GM12878 (cell line): Measurements from ENCODE around the gene KCNJ14. TPM values are rescaled to one million over a fixed set of nuclear protein-coding genes. Genes with fewer than 3 reads are reported as not detected.

Experiments
- ATAC-seq: fragments of 200-7000 bp; cut with Tn5 transposase; 3 replicates; pipeline ENCODE4 v1.9.1; 2020; ENCODE audit warnings: mild to moderate bottlenecking, moderate library complexity
- BruUV-seq: library from RNA; stranded (reverse); fragments of 400-500 nt; replicated peaks from 2 replicates; lab custom pipeline; 2021; lab: Mats Ljungman, UMichigan
- CTCF ChIA-PET: fragments of 300-600 bp; sonication (Branson Sonifier 250); formaldehyde crosslinking; extraction: SDS; loops from one replicate; lab custom pipeline; 2021; ENCODE audit warnings: inconsistent platforms; lab: Yijun Ruan, JAX
- POLR2A ChIA-PET: fragments of 350-600 bp; formaldehyde crosslinking; extraction: SDS; loops from one replicate; lab custom pipeline; 2021; ENCODE audit warnings: inconsistent platforms; lab: Charles Lee
- RAD21 ChIA-PET: fragments of 300-600 bp; sonication (Branson Sonifier 250); formaldehyde crosslinking; loops from one replicate; lab custom pipeline; 2023; ENCODE audit warnings: antibody characterized with exemption; ENCODE audit not compliant: unreplicated experiment; lab: Charles Lee
- SMC1A ChIA-PET: fragments of 300-600 bp; sonication (Branson Sonifier 250); formaldehyde crosslinking; loops from one replicate; lab custom pipeline; 2023; ENCODE audit not compliant: unreplicated experiment, uncharacterized antibody; lab: Charles Lee
- DNase-seq: peaks from one replicate; pipeline ENCODE4 v3.0.0-alpha.2; 2011; ENCODE audit warnings: low read depth, low spot score
- FAIRE-seq: peaks from 3 replicates; lab custom pipeline; 2011; peaks lifted over from hg19 to GRCh38; lab: Jason Lieb, UNC
- H2AFZ ChIP-seq: 2 replicates; pipeline ENCODE4 v1.6.0; 2011; ENCODE audit warnings: low read depth, low read length, control low read depth; ENCODE audit not compliant: control insufficient read depth
- H3K27ac ChIP-seq: 2 replicates; pipeline ENCODE4 v1.5.1; 2011; ENCODE audit warnings: control low read depth; ENCODE audit not compliant: control insufficient read depth, insufficient read depth
- H3K27me3 ChIP-seq, 2 experiments: replicated peaks in 1 of 2; 2 replicates each; pipeline versions ENCODE4 v1.6.0 to v1.6.1; 2011; ENCODE audit warnings: low read length in 1 of 2; ENCODE audit not compliant: control insufficient read depth in 2 of 2, insufficient read depth in 2 of 2
- H3K36me3 ChIP-seq, 2 experiments: 2 replicates each; pipeline ENCODE4 v1.5.1; 2011; ENCODE audit warnings: low read length in 1 of 2; ENCODE audit not compliant: control insufficient read depth in 2 of 2, insufficient read depth in 2 of 2
- H3K4me1 ChIP-seq: 2 replicates; pipeline ENCODE4 v1.6.1; 2011; ENCODE audit warnings: mild to moderate bottlenecking, low read length, moderate library complexity, mixed read lengths; ENCODE audit not compliant: control insufficient read depth, insufficient read depth
- H3K4me2 ChIP-seq: 2 replicates; pipeline ENCODE4 v1.6.0; 2011; ENCODE audit warnings: control low read depth; ENCODE audit not compliant: control insufficient read depth, insufficient read depth
- H3K4me3 ChIP-seq: fragments of 200-600 bp; sonication (generic); 2 replicates; pipeline ENCODE4 v1.5.1; 2016
- H3K79me2 ChIP-seq: 2 replicates; pipeline ENCODE4 v1.6.0; 2011; ENCODE audit warnings: low read length; ENCODE audit not compliant: control insufficient read depth, insufficient read depth
- H3K9ac ChIP-seq: 2 replicates; pipeline ENCODE4 v1.8.0; 2011; ENCODE audit warnings: low read length, control low read depth, mixed read lengths; ENCODE audit not compliant: control insufficient read depth, insufficient read depth
- H3K9me3 ChIP-seq: replicated peaks from 3 replicates; pipeline ENCODE4 v1.5.1; 2011; ENCODE audit warnings: mild to moderate bottlenecking, low read length; ENCODE audit not compliant: control insufficient read depth, insufficient read depth
- H4K20me1 ChIP-seq: 2 replicates; pipeline ENCODE4 v1.6.0; 2011; ENCODE audit not compliant: control insufficient read depth, insufficient read depth
- BACH1 ChIP-seq: fragments of 450-650 bp; IDR thresholded peaks from 2 replicates; pipeline ENCODE4 v1.6.1; 2017; ENCODE audit warnings: mild to moderate bottlenecking, borderline replicate concordance
- CHD2 ChIP-seq: IDR thresholded peaks from 2 replicates; pipeline ENCODE4 v1.6.1; 2011; ENCODE audit warnings: low read depth, low read length, improper control_type of control experiment, borderline replicate concordance
- CUX1 ChIP-seq: IDR thresholded peaks from 2 replicates; pipeline ENCODE4 v1.6.1; 2012; ENCODE audit warnings: improper control_type of control experiment, low read depth, low read length; ENCODE audit not compliant: insufficient replicate concordance
- IRF3 ChIP-seq: fragments of 450-650 bp; IDR thresholded peaks from 2 replicates; pipeline ENCODE4 v1.6.1; 2014; ENCODE audit warnings: mild to moderate bottlenecking
- JUND ChIP-seq: IDR thresholded peaks from 2 replicates; pipeline ENCODE4 v1.6.1; 2012; ENCODE audit warnings: low read depth, mild to moderate bottlenecking, low read length, improper control_type of control experiment, moderate library complexity
- KLF5 ChIP-seq: fragments of 450-650 bp; IDR thresholded peaks from 2 replicates; pipeline ENCODE4 v1.6.1; 2014; ENCODE audit warnings: mild to moderate bottlenecking; ENCODE audit not compliant: partially characterized antibody
- MTA2 ChIP-seq: fragments of 450-650 bp; IDR thresholded peaks from 2 replicates; pipeline ENCODE4 v1.6.1; 2016; ENCODE audit warnings: low read depth, mild to moderate bottlenecking, moderate library complexity
- POU2F2 ChIP-seq: IDR thresholded peaks from 3 replicates; pipeline ENCODE4 v1.6.1; 2011; ENCODE audit warnings: low read depth, mild to moderate bottlenecking, low read length, borderline replicate concordance
- SUPT20H ChIP-seq: IDR thresholded peaks from 2 replicates; pipeline ENCODE4 v1.6.1; 2011; ENCODE audit warnings: low read depth, mild to moderate bottlenecking, low read length, moderate library complexity, borderline replicate concordance; ENCODE audit not compliant: control insufficient read depth
- TARDBP ChIP-seq: IDR thresholded peaks from 2 replicates; pipeline ENCODE4 v1.6.1; 2016; ENCODE audit warnings: borderline replicate concordance
- WGBS: methylation state at CpG from one replicate; pipeline ENCODE4 v1.1.6; 2016; ENCODE audit warnings: low lambda C conversion rate; ENCODE audit not compliant: insufficient replicate concordance, insufficient coverage; ENCODE audit errors: missing lambda C conversion rate; 5-methylcytosine and 5-hydroxymethylcytosine counted together
- in situ Hi-C: fragments of 300-500 bp; cut with MboI; formaldehyde crosslinking; loops from 9 replicates; pipeline ENCODE4 v1.14.3; 2018; ENCODE audit warnings: mixed read lengths
- intact Hi-C: fragments of 100-400 bp; cut with micrococcal nuclease; formaldehyde crosslinking; loops from one replicate; pipeline ENCODE4 v1.14.2; 2022; ENCODE audit not compliant: unreplicated experiment
- polyA plus RNA-seq, 11 experiments: library from polyadenylated mRNA; depleted of rRNA in 4 of 11; unstranded in 6 of 11; stranded (reverse) in 5 of 11; fragments of >200 nt; fragmentation: Nextera tagmentation in 4 of 11; fragmentation: Illumina TruSeq in 1 of 11; extraction: Ambion mirVana in 4 of 11; extraction: Trizol in 1 of 11; gene quantifications; 1 replicate in 1 of 11; 2 replicates in 10 of 11; pipeline versions ENCODE4 v1.2.1 to v1.2.3, GENCODE V29; 2011 to 2016; ENCODE audit warnings: inconsistent platforms in 2 of 11, missing spikeins in 2 of 11, low read depth in 1 of 11
- total RNA-seq, 4 experiments: library from RNA; depleted of rRNA in 3 of 4; stranded (reverse); fragments of >200 nt in 3 of 4; fragmentation: Illumina TruSeq in 1 of 4; extraction: Trizol in 1 of 4; gene quantifications; 2 replicates each; pipeline versions ENCODE4 v1.2.1 to v1.2.3, GENCODE V29; 2013 to 2021
- TF ChIP-seq, protein P1 (sequence below): fragments of 450-650 bp; IDR thresholded peaks from 2 replicates; pipeline ENCODE4 v1.6.1; 2018; ENCODE audit warnings: borderline replicate concordance, mild to moderate bottlenecking; ENCODE audit not compliant: partially characterized antibody

Gene KCNJ14
- total and polyA plus RNA-seq, 10 of the 15 experiments (the other 5 are each of a cell fraction or from before 2014, with no cell fraction given) = 0.24 to 1.4 (median 0.42) TPM

GRCh38 chr19:48444936-48445200 is 10.5 kb upstream of the KCNJ14 start:
- DNase-seq = no peak
- H3K27me3 ChIP-seq = peaks cover 0 to 1% of the 10 kb centered on the region in 2 experiments; a peak in 1 of 4 replicates
- WGBS = 0% methylated on average over 3 of the region's 3 CpGs
- no peak for ATAC-seq
- RAD21 ChIA-PET = interaction anchor here (0.5 to 1.7 kb wide), 5 partner anchors 45 to 139 kb away, joined by 3 to 10 read pairs (median 4); partner anchors contain the start of gene KDELR1
- no peaks in the 10 kb centered on the region for H3K9me3 ChIP-seq
- no peak for FAIRE-seq
- no peaks in the 10 kb centered on the region for H4K20me1 ChIP-seq
- in situ Hi-C loops (no loop called here), intact Hi-C loops (loop anchor here (1.0 kb wide), 1 partner anchor 94 kb away; no protein-coding TSS in a partner anchor)
- H3K79me2 ChIP-seq = peaks cover 17% of the 10 kb centered on the region
- H3K4me2 ChIP-seq = peak overlapping the region; percentile 88
- H3K4me1 ChIP-seq = peaks cover 25% of the 10 kb centered on the region
- peak overlapping the region; percentile 79 for H3K9ac ChIP-seq
- TSS peak; percentile 88 for BruUV-seq
- H2AFZ ChIP-seq = peak overlapping the region; percentile 84
- peaks cover 2 to 8% of the 10 kb centered on the region in 2 experiments for H3K36me3 ChIP-seq
- H3K4me3 ChIP-seq = peak overlapping the region; percentile 87
- POLR2A ChIA-PET = interaction anchor here (0.6 to 1.0 kb wide), 3 partner anchors 23 to 81 kb away, joined by 3 to 8 read pairs (median 4); partner anchors contain the start of genes SYNGR4 and TMEM143
- H3K27ac ChIP-seq = no peak overlapping the region
- CTCF ChIA-PET = interaction anchor here (0.6 to 3.3 kb wide), 5 partner anchors 24 to 1408 kb away, joined by 3 to 18 read pairs (median 4); partner anchors contain the start of gene KDELR1
- SMC1A ChIA-PET = interaction anchor here (0.8 to 1.8 kb wide), 4 partner anchors 25 to 131 kb away, joined by 3 to 8 read pairs (median 4); partner anchors contain the start of gene KDELR1
- TF ChIP-seq JUND (no peak), MTA2 (no peak), CUX1 (no peak), IRF3 (no peak), CHD2 (no peak), KLF5 (no peak), TARDBP (no peak), SUPT20H (no peak), POU2F2 (no peak), BACH1 (no peak)
- TF ChIP-seq, protein P1, sequence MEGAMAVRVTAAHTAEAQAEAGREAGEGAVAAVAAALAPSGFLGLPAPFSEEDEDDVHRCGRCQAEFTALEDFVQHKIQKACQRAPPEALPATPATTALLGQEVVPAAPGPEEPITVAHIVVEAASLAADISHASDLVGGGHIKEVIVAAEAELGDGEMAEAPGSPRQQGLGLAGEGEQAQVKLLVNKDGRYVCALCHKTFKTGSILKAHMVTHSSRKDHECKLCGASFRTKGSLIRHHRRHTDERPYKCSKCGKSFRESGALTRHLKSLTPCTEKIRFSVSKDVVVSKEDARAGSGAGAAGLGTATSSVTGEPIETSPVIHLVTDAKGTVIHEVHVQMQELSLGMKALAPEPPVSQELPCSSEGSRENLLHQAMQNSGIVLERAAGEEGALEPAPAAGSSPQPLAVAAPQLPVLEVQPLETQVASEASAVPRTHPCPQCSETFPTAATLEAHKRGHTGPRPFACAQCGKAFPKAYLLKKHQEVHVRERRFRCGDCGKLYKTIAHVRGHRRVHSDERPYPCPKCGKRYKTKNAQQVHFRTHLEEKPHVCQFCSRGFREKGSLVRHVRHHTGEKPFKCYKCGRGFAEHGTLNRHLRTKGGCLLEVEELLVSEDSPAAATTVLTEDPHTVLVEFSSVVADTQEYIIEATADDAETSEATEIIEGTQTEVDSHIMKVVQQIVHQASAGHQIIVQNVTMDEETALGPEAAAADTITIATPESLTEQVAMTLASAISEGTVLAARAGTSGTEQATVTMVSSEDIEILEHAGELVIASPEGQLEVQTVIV = no peak
